Measurements from ENCODE around the gene UTS2R.

Gene UTS2R

DNA sequence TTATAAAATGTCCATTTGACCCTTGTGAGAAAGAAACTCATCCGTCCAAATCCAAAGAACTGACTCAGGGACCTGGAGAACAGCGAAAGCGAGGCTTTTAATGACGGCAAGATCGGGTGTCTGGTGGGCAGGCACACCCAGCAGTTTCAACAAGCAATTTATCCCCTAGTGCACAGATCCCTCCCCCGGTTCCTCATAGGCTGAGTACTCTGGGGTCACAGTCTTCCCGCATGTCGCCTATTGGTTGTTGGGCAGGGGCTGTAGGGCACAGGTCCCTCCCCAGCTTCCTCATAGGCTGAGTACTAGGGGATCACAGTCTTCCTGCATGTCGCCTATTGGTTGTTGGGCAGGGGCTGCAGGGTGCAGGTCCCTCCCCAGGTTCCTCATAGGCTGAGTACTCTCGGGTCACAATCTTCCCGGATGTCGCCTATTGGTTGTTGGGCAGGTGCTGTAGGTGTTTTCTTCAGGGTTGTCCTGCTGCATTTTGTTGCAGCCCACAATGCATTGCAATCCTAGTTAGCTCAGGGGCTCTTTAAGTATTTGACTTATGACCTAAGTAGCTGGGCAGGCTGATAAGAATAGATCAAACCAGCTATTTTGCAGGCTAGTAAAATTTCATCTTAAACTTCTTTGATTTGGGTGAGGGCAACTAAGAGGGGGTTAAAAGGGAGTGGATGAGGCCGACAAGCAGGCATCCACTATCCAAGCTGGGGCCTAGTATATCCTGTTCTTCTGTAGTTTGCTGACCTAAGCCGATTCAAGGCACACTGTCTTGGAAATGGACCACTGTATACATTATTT is 3.6 kb upstream of the UTS2R start:
- peak overlapping the region; percentile 35 for H2AFZ ChIP-seq (ENCODE audit: low read length)
- H3K9me3 ChIP-seq (replicated peaks in 1 of 2; ENCODE audit: control insufficient read depth in 2 of 2, insufficient read depth in 1 of 2, low read depth in 1 of 2, low read length in 2 of 2): peaks cover 0 to 3% of the 10 kb centered on the region in 2 donors
- peak overlapping the region; percentile 85 for H3K23ac ChIP-seq (ENCODE audit: low read depth, low read length, poor library complexity)
- H3K4ac ChIP-seq (ENCODE audit: low read length): no peak overlapping the region
- no peak overlapping the region for H3K9ac ChIP-seq (ENCODE audit: low read depth, low read length, poor library complexity)
- WGBS, 2 donors (ENCODE audit: extremely low coverage in 2 of 2, insufficient read length in 2 of 2, insufficient replicate concordance in 1 of 2): no CpG with 5 or more reads among the region's 14 CpGs
- H3K27ac ChIP-seq (replicated peaks; ENCODE audit: low read length): no peak overlapping the region
- no peak overlapping the region for H3K4me2 ChIP-seq (ENCODE audit: insufficient read depth, low read length, poor library complexity, severe bottlenecking)
- peaks cover 12 to 14% of the 10 kb centered on the region in 2 donors for H3K4me1 ChIP-seq (ENCODE audit: control insufficient read depth in 2 of 2, insufficient read depth in 1 of 2, low read depth in 1 of 2, low read length in 2 of 2)
- H2BK15ac ChIP-seq (ENCODE audit: low read length): no peak overlapping the region
- no peak overlapping the region for H2BK12ac ChIP-seq (ENCODE audit: low read length)
- H4K8ac ChIP-seq (ENCODE audit: low read depth, low read length): no peak overlapping the region
- H2BK120ac ChIP-seq (ENCODE audit: low read depth, low read length): no peak overlapping the region
- H3K27me3 ChIP-seq (ENCODE audit: control insufficient read depth in 3 of 3, insufficient read depth in 3 of 3, low read depth in 1 of 3, low read length in 3 of 3): peaks cover 6 to 31% (median 26%) of the 10 kb centered on the region in 3 experiments
- H2BK5ac ChIP-seq (ENCODE audit: low read length): no peak overlapping the region
- H3K18ac ChIP-seq (ENCODE audit: low read length): no peak overlapping the region
- peaks cover 4% of the 10 kb centered on the region for H3K79me1 ChIP-seq (ENCODE audit: low read depth, low read length)
- no peak for DNase-seq (ENCODE audit: low spot score)
- H3K36me3 ChIP-seq (replicated peaks in 1 of 2; ENCODE audit: control insufficient read depth in 2 of 2, insufficient read depth in 2 of 2, low read length in 2 of 2): no peaks in the 10 kb centered on the region
- no peak overlapping the region for H2AK5ac ChIP-seq (ENCODE audit: low read depth, low read length)
- H3K4me3 ChIP-seq (ENCODE audit: low read length in 2 of 2): no peak overlapping the region
- H4K91ac ChIP-seq (ENCODE audit: low read depth, low read length, poor library complexity): no peak overlapping the region
- H3K14ac ChIP-seq (ENCODE audit: low read length): no peak overlapping the region

- no peak overlapping the region for H2AFZ ChIP-seq (ENCODE audit: low read length)
- no peak overlapping the region for H3K4me3 ChIP-seq (ENCODE audit: low read length in 2 of 2)
- no peak overlapping the region for H2BK12ac ChIP-seq (ENCODE audit: low read length)
- H3K79me1 ChIP-seq (ENCODE audit: low read depth, low read length): peaks cover 4% of the 10 kb centered on the region
- no peak overlapping the region for H3K18ac ChIP-seq (ENCODE audit: low read length)
- H2BK5ac ChIP-seq (ENCODE audit: low read length): no peak overlapping the region
- no peak overlapping the region for H3K9ac ChIP-seq (ENCODE audit: low read depth, low read length, poor library complexity)
- peaks cover 11 to 12% of the 10 kb centered on the region in 2 donors for H3K4me1 ChIP-seq (ENCODE audit: control insufficient read depth in 2 of 2, insufficient read depth in 1 of 2, low read depth in 1 of 2, low read length in 2 of 2)
- no CpG with 5 or more reads among the region's 7 CpGs for WGBS, 2 donors (ENCODE audit: extremely low coverage in 2 of 2, insufficient read length in 2 of 2, insufficient replicate concordance in 1 of 2)
- no peak overlapping the region for H2AK5ac ChIP-seq (ENCODE audit: low read depth, low read length)
- H3K9me3 ChIP-seq (replicated peaks in 1 of 2; ENCODE audit: control insufficient read depth in 2 of 2, insufficient read depth in 1 of 2, low read depth in 1 of 2, low read length in 2 of 2): peaks cover 0 to 3% of the 10 kb centered on the region in 2 donors
- H3K4me2 ChIP-seq (ENCODE audit: insufficient read depth, low read length, poor library complexity, severe bottlenecking): no peak overlapping the region
- H4K8ac ChIP-seq (ENCODE audit: low read depth, low read length): no peak overlapping the region
- H2BK15ac ChIP-seq (ENCODE audit: low read length): no peak overlapping the region
- no peak overlapping the region for H2BK120ac ChIP-seq (ENCODE audit: low read depth, low read length)
- no peaks in the 10 kb centered on the region for H3K36me3 ChIP-seq (replicated peaks in 1 of 2; ENCODE audit: control insufficient read depth in 2 of 2, insufficient read depth in 2 of 2, low read length in 2 of 2)
- no peak overlapping the region for H3K14ac ChIP-seq (ENCODE audit: low read length)
- H3K27ac ChIP-seq (replicated peaks; ENCODE audit: low read length): no peak overlapping the region
- no peak for DNase-seq (ENCODE audit: low spot score)
- H3K4ac ChIP-seq (ENCODE audit: low read length): no peak overlapping the region
- H3K23ac ChIP-seq (ENCODE audit: low read depth, low read length, poor library complexity): no peak overlapping the region
- no peak overlapping the region for H4K91ac ChIP-seq (ENCODE audit: low read depth, low read length, poor library complexity)
- peaks cover 6 to 37% (median 27%) of the 10 kb centered on the region in 3 experiments for H3K27me3 ChIP-seq (ENCODE audit: control insufficient read depth in 3 of 3, insufficient read depth in 3 of 3, low read depth in 1 of 3, low read length in 3 of 3)
Observed at GRCh38 chr17:82369211-82369610, 2.4 kb upstream of the UTS2R start.

GRCh38 chr17:82370471-82371332 is 863 bp upstream of the UTS2R start:
- Histone ChIP-seq H4K8ac (ENCODE audit: low read depth, low read length) (no peak overlapping the region), H2BK5ac (ENCODE audit: low read length) (peak overlapping the region; percentile 7), H2AFZ (ENCODE audit: low read length) (peak overlapping the region; percentile 67), H4K91ac (ENCODE audit: low read depth, low read length, poor library complexity) (no peak overlapping the region), H3K27me3 (ENCODE audit: control insufficient read depth in 3 of 3, insufficient read depth in 3 of 3, low read depth in 1 of 3, low read length in 3 of 3) (peaks cover 6 to 38% (median 37%) of the 10 kb centered on the region in 3 experiments), H3K4me1 (ENCODE audit: control insufficient read depth in 2 of 2, insufficient read depth in 1 of 2, low read depth in 1 of 2, low read length in 2 of 2) (peaks cover 7 to 12% of the 10 kb centered on the region in 2 donors), H3K79me1 (ENCODE audit: low read depth, low read length) (peaks cover 8% of the 10 kb centered on the region), H3K4me3 (ENCODE audit: low read length in 2 of 2) (no peak overlapping the region), H2AK5ac (ENCODE audit: low read depth, low read length) (peak overlapping the region; percentile 44), H3K14ac (ENCODE audit: low read length) (peak overlapping the region; percentile 22), H3K9ac (ENCODE audit: low read depth, low read length, poor library complexity) (no peak overlapping the region), H3K27ac (replicated peaks; ENCODE audit: low read length) (peak overlapping the region; percentile 20), H3K9me3 (replicated peaks in 1 of 2; ENCODE audit: control insufficient read depth in 2 of 2, insufficient read depth in 1 of 2, low read depth in 1 of 2, low read length in 2 of 2) (peaks cover 3 to 4% of the 10 kb centered on the region in 2 donors), H2BK120ac (ENCODE audit: low read depth, low read length) (no peak overlapping the region), H3K4ac (ENCODE audit: low read length) (no peak overlapping the region), H3K36me3 (replicated peaks in 1 of 2; ENCODE audit: control insufficient read depth in 2 of 2, insufficient read depth in 2 of 2, low read length in 2 of 2) (no peaks in the 10 kb centered on the region), H3K18ac (ENCODE audit: low read length) (peak overlapping the region; percentile 70), H2BK12ac (ENCODE audit: low read length) (no peak overlapping the region), H2BK15ac (ENCODE audit: low read length) (peak overlapping the region; percentile 58), H3K4me2 (ENCODE audit: insufficient read depth, low read length, poor library complexity, severe bottlenecking) (peak overlapping the region; percentile 89), H3K23ac (ENCODE audit: low read depth, low read length, poor library complexity) (no peak overlapping the region)
- DNase-seq (ENCODE audit: low spot score): no peak
- WGBS, 2 donors (ENCODE audit: extremely low coverage in 2 of 2, insufficient read length in 2 of 2, insufficient replicate concordance in 1 of 2): no CpG with 5 or more reads among the region's 38 CpGs

Measured in neuronal stem cell (in vitro differentiated cells).